Astrocyte of the cerebellum (primary cell): ENCODE results near the gene FRMD5.

Experiments
- DNase-seq: peaks from one replicate; pipeline ENCODE4 v3.0.0-alpha.2; 2011; ENCODE audit warnings: low read depth
- H3K4me3 ChIP-seq: 2 replicates; pipeline ENCODE4 v1.5.1; 2011; ENCODE audit warnings: mild to moderate bottlenecking, low read depth, low read length, moderate library complexity
- in situ Hi-C: cut with HindIII; loops from 2 replicates; pipeline ENCODE4 v1.10.0; 2017; ENCODE audit warnings: low sequenced_read_pairs
- TF ChIP-seq, protein P1 (sequence below): IDR thresholded peaks from 2 replicates; pipeline ENCODE4 v1.5.1; 2012; ENCODE audit warnings: low read length, low read depth, moderate library complexity, mild to moderate bottlenecking; ENCODE audit errors: missing control alignments

The FRMD5 gene

DNA sequence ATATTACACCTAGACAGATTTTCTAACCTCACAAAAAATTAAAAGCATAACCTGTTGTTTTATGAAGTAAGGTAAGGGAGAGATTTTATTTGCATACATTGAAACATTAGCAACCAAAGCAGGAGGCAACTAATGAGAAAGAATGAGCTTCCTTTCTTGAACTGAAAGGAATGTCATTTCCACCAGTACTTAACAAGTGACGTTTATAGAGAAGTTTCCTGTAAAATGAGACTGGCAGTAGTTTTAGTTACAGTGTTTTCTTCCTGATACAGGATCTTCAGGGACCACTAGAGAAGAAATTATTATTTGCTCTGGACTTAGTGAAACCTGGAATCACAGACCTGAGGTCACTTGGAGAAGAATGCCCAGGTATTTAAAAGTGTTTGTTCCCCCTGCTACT is 27.4 kb upstream of the FRMD5 start:
- DNase-seq = no peak
- TF ChIP-seq, protein P1, sequence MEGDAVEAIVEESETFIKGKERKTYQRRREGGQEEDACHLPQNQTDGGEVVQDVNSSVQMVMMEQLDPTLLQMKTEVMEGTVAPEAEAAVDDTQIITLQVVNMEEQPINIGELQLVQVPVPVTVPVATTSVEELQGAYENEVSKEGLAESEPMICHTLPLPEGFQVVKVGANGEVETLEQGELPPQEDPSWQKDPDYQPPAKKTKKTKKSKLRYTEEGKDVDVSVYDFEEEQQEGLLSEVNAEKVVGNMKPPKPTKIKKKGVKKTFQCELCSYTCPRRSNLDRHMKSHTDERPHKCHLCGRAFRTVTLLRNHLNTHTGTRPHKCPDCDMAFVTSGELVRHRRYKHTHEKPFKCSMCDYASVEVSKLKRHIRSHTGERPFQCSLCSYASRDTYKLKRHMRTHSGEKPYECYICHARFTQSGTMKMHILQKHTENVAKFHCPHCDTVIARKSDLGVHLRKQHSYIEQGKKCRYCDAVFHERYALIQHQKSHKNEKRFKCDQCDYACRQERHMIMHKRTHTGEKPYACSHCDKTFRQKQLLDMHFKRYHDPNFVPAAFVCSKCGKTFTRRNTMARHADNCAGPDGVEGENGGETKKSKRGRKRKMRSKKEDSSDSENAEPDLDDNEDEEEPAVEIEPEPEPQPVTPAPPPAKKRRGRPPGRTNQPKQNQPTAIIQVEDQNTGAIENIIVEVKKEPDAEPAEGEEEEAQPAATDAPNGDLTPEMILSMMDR = no peak
- no peak overlapping the region for H3K4me3 ChIP-seq
- in situ Hi-C loops = no loop called here

DNA sequence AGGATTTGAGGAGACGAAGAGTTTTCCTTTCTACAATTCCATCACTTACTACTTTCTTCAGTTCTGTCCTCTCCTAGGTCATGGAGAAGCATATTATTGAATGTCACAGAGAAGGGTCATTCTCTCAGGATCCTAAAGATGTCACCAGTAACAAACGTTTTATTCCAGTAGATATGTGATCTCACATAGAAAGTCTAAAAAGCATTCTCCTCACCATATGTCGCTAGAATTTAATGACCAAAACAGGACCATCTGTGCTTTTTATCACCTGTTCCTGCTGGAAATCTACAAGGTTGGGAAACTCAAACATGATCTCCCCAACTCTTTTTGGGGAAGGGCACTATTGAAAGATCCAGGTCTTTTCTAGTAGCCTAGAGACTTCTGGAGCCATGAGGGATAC is 24.0 kb upstream of the FRMD5 start:
- in situ Hi-C loops = loop anchor here (5.0 kb wide), 2 partner anchors 68 to 317 kb away; partner anchors contain the start of gene GOLM2
- no peak for DNase-seq
- H3K4me3 ChIP-seq = no peak overlapping the region
- TF ChIP-seq, protein P1 = no peak

DNA sequence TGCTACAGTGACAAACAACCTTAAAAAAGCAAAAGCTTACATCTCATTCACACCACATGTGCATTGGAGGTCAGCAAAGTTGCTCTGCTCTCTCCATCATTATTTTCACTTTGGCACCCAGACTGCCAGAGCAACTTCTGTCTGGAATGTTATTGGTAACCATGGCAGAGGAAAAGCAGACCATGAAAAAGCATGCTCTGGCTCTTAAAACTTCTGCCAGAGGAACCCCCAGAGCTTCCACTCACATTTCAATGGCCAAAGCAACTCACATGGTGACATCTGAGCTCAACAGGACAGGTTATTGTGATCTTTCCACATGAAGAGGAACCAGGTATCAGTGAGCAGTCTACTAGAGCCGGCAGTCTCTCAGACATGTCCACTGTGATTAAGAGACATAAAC is 21.9 kb upstream of the FRMD5 start:
- no peak overlapping the region for H3K4me3 ChIP-seq
- in situ Hi-C loops = loop anchor here (5.0 kb wide), 2 partner anchors 70 to 315 kb away; partner anchors contain the start of gene GOLM2
- TF ChIP-seq, protein P1 = no peak
- DNase-seq = no peak

DNA sequence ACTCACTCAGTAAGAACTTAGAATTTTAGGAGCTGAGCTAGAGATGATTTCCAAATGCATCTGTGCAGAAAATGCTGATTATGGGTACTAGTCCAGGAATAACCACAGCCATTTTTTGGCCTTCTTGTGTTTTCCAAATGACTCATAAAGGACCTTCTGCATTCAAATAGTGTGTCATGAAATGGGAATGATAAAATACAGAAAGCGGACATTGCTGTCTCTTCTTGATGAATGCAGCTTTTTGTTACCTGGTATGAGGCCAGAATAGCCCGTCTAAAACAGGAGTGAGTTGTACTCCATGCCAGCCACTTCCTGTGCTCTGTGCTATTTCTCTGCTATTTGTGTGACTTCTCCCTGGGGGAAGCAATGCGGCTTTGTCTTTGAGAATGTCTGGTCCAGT is 20.5 kb upstream of the FRMD5 start:
- in situ Hi-C loops = loop anchor here (5.0 kb wide), 2 partner anchors 72 to 313 kb away; partner anchors contain the start of gene GOLM2
- peak; percentile 90 for DNase-seq
- no peak overlapping the region for H3K4me3 ChIP-seq
- TF ChIP-seq, protein P1 = no peak

DNA sequence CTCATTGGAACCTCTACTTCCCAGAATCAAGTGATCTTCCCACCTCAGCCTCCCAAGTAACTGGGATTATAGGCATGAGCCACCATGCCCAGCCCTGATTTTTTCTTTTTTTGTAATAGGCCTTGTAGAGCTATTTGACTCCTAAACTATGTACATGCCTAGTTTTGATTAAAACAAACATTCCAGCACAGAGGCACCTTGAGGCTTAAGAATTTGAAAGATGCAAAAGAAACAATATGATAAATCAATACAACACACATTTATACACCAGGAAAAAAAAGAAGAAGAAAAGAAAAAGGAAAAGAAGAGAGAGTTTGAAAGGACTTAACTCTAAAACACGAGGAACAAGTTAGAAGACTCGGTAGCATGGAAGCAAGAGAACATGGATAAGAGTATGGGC is 13.9 kb upstream of the FRMD5 start:
- TF ChIP-seq, protein P1 = no peak
- no peak for DNase-seq
- in situ Hi-C loops = no loop called here
- no peak overlapping the region for H3K4me3 ChIP-seq

DNA sequence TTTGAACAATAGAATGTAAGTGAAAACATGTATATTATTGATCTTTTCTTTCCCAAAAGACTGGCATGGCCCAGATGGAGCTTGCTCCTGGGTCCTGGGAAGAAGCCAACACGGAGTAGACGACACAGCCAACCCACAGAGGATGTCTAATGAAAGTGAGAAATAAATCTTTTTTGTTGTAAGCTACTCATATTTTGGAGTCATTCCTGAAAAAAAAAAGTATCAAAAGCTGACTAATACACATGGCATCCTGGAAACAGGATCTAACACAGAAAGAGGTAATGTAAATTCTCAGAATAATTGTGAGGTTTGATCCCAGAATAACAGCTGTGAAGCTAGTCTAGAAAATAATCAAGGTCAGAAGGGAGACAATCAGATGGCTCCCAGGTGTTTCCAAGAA is 12.6 kb upstream of the FRMD5 start:
- DNase-seq = peak; percentile 81
- in situ Hi-C loops = no loop called here
- TF ChIP-seq, protein P1 = no peak
- H3K4me3 ChIP-seq = no peak overlapping the region

DNA sequence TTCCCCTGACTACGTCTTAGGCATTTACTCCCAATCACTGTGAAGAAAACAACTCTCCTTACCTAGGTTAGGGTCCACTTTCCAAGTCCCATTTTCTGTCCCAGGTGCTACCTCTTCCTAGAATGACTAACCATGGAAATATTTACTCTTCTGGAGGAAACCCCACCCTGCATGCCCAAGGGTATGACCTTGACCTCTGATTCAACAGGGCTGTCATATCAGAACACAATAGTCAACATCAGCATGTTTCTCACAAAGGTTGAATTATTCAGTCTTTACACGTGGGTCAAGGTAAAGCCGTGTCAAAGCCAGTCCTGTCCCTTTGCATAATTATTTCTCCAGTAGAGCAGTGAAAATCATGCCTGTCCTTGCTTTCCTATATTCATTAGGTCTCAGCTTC is 4.3 kb upstream of the FRMD5 start:
- no peak overlapping the region for H3K4me3 ChIP-seq
- TF ChIP-seq, protein P1 = no peak
- in situ Hi-C loops = no loop called here
- DNase-seq = no peak
